CD14-positive monocyte (primary cell): ENCODE measurements around the gene CCT2. TPM values are rescaled to one million over a fixed set of nuclear protein-coding genes. Genes with fewer than 3 reads are reported as not detected.

ENCODE experiments used
- DNase-seq, 3 donors: peaks; one replicate each; pipeline ENCODE4 v3.0.0-alpha.2; 2011 to 2022
- H2AFZ ChIP-seq: 2 replicates; pipeline ENCODE4 v1.6.0; 2012; ENCODE audit warnings: mild to moderate bottlenecking, low read depth, low read length, inconsistent platforms; ENCODE audit not compliant: insufficient read depth, poor library complexity, severe bottlenecking
- H3K27ac ChIP-seq, 2 donors: 1 replicate in 1 of 2; 2 replicates in 1 of 2; pipeline ENCODE4 v1.5.1; 2012 to 2013; ENCODE audit warnings: low read length in 2 of 2, control low read depth in 1 of 2, inconsistent platforms in 1 of 2, low read depth in 1 of 2, mild to moderate bottlenecking in 1 of 2
- H3K27me3 ChIP-seq, 2 donors: one replicate each; pipeline versions ENCODE4 v1.6.0 to v1.6.1; 2011 to 2013; ENCODE audit warnings: low read length in 2 of 2; ENCODE audit not compliant: control insufficient read depth in 2 of 2, insufficient read depth in 2 of 2
- H3K36me3 ChIP-seq, 2 donors: replicated peaks in 1 of 2; 1 replicate in 1 of 2; 2 replicates in 1 of 2; pipeline versions ENCODE4 v1.5.1 to v1.6.1; 2012 to 2013; ENCODE audit warnings: low read length in 2 of 2, control low read depth in 1 of 2, inconsistent platforms in 1 of 2, mild to moderate bottlenecking in 1 of 2; ENCODE audit not compliant: insufficient read depth in 2 of 2, control insufficient read depth in 1 of 2
- H3K4me1 ChIP-seq, 2 donors: 1 replicate in 1 of 2; 2 replicates in 1 of 2; pipeline versions ENCODE4 v1.5.1 to v1.6.1; 2012 to 2013; ENCODE audit warnings: low read length in 2 of 2, control low read depth in 1 of 2, inconsistent platforms in 1 of 2, mild to moderate bottlenecking in 1 of 2, moderate library complexity in 1 of 2; ENCODE audit not compliant: insufficient read depth in 2 of 2, control insufficient read depth in 1 of 2
- H3K4me2 ChIP-seq: replicated peaks from 2 replicates; pipeline ENCODE3; 2012; ENCODE audit warnings: low read length, moderate library complexity, mild to moderate bottlenecking; ENCODE audit not compliant: poor library complexity, severe bottlenecking; ENCODE audit errors: extremely low read depth
- H3K4me3 ChIP-seq, 3 experiments: fragments of 200-600 bp in 1 of 3; sonication (generic) in 1 of 3; replicated peaks in 1 of 3; 1 replicate in 2 of 3; 2 replicates in 1 of 3; pipeline ENCODE4 v1.5.1; 2011 to 2013; ENCODE audit warnings: low read length in 3 of 3, mild to moderate bottlenecking in 3 of 3, control low read depth in 2 of 3, low read depth in 2 of 3, inconsistent platforms in 1 of 3, moderate library complexity in 1 of 3
- H3K79me2 ChIP-seq: 2 replicates; pipeline ENCODE4 v1.6.0; 2012; ENCODE audit warnings: mild to moderate bottlenecking, control low read depth, inconsistent platforms, low read length, moderate library complexity; ENCODE audit not compliant: insufficient read depth
- H3K9ac ChIP-seq: 2 replicates; pipeline ENCODE4 v1.6.0; 2017; ENCODE audit warnings: low read length, mild to moderate bottlenecking; ENCODE audit not compliant: insufficient read depth, poor library complexity, severe bottlenecking
- H3K9me3 ChIP-seq, 2 donors: replicated peaks in 1 of 2; 1 replicate in 1 of 2; 2 replicates in 1 of 2; pipeline versions ENCODE4 v1.5.1 to v1.6.1; 2012 to 2013; ENCODE audit warnings: low read length in 2 of 2, control low read depth in 1 of 2; ENCODE audit not compliant: control insufficient read depth in 1 of 2, insufficient read depth in 1 of 2
- H4K20me1 ChIP-seq: 2 replicates; pipeline ENCODE4 v1.6.0; 2012; ENCODE audit warnings: mild to moderate bottlenecking, low read length, control low read depth, moderate library complexity; ENCODE audit not compliant: insufficient read depth
- H3K27ac Mint-ChIP-seq, 7 donors: one replicate each; pipeline ENCODE4 v1.8.0; 2020; ENCODE audit warnings: mild to moderate bottlenecking in 7 of 7, mixed read lengths in 7 of 7, moderate library complexity in 6 of 7, inconsistent platforms in 2 of 7
- H3K27me3 Mint-ChIP-seq, 3 donors: one replicate each; pipeline ENCODE4 v1.8.0; 2021 to 2022; ENCODE audit warnings: low read depth in 3 of 3, mild to moderate bottlenecking in 3 of 3, mixed read lengths in 3 of 3, moderate library complexity in 3 of 3, inconsistent platforms in 1 of 3
- H3K36me3 Mint-ChIP-seq, 2 donors: one replicate each; pipeline ENCODE4 v1.8.0; 2020; ENCODE audit warnings: mixed read lengths in 2 of 2, inconsistent platforms in 1 of 2, mild to moderate bottlenecking in 1 of 2
- H3K4me1 Mint-ChIP-seq: one replicate; pipeline ENCODE4 v1.8.0; 2020; ENCODE audit warnings: mild to moderate bottlenecking, mixed read lengths
- H3K4me3 Mint-ChIP-seq, 2 donors: one replicate each; pipeline ENCODE4 v1.8.0; 2020; ENCODE audit warnings: mild to moderate bottlenecking in 2 of 2, mixed read lengths in 2 of 2, moderate library complexity in 1 of 2
- H3K9me3 Mint-ChIP-seq, 7 donors: one replicate each; pipeline ENCODE4 v1.8.0; 2020 to 2022; ENCODE audit warnings: mixed read lengths in 7 of 7, mild to moderate bottlenecking in 6 of 7, moderate library complexity in 6 of 7, inconsistent platforms in 2 of 7
- CTCF ChIP-seq: fragments of 200-600 bp; IDR thresholded peaks from one replicate; pipeline ENCODE4 v1.8.0; 2022; ENCODE audit warnings: antibody characterized with exemption, mild to moderate bottlenecking
- WGBS: methylation state at CpG from one replicate; pipeline ENCODE4 v1.1.5; 2013; ENCODE audit warnings: missing lambda C conversion rate; ENCODE audit not compliant: insufficient coverage; 5-methylcytosine and 5-hydroxymethylcytosine counted together
- intact Hi-C, 2 donors: fragments of 100-400 bp; cut with micrococcal nuclease; formaldehyde crosslinking; loops; one replicate each; pipeline versions ENCODE4 v1.15.0 to v1.15.1; 2023
- polyA plus RNA-seq, 3 donors: library from polyadenylated mRNA; depleted of rRNA in 1 of 3; unstranded in 2 of 3; stranded (reverse) in 1 of 3; fragments of 300-500 nt in 2 of 3; fragments of >200 nt in 1 of 3; fragmentation: Illumina TruSeq in 2 of 3; gene quantifications; 1 replicate in 2 of 3; 2 replicates in 1 of 3; pipeline ENCODE4 v1.2.3, GENCODE V29; 2012 to 2021

CCT2 gene
- polyA plus RNA-seq, 3 donors: 39.8 to 87.4 (median 63.3) TPM

DNA sequence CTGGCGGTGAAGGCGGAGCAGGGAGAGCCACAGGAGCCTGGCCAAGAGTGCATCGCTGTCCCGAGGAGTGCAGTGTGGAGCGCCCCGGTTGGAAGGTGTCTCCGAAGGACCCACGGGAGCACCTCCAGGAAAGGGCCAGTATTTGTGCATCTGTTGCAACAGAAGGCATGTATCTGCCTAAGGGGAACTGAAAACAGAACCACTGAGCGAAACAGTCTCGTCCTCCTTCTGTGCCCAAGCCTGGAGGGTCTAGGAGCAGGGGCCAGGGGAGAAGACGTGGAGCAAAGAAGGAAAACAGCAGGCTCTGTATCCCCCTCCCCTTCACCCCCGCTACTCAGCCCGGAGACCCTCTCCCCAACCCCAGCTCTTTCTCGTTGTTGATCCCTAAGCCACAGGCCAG lies 30.8 kb downstream of the CCT2 start:
- intact Hi-C loops: no loop called here
- Mint-ChIP-seq H3K9me3 (peaks cover 0 to 7% (median 1%) of the 10 kb centered on the region in 7 donors), H3K4me1 (peaks cover 8% of the 10 kb centered on the region), H3K36me3 (no peaks in the 10 kb centered on the region), H3K4me3 (peak overlapping the region; percentile 61 to 78), H3K27ac (peak overlapping the region in 5 of 7 donors; percentile 1 to 44 (median 6)), H3K27me3 (peaks cover 0 to 2% (median 2%) of the 10 kb centered on the region in 3 donors)
- Histone ChIP-seq H4K20me1 (no peaks in the 10 kb centered on the region), H3K9ac (no peak overlapping the region), H3K27me3 (no peaks in the 10 kb centered on the region), H3K4me3 (peak overlapping the region in 1 of 3 experiments; percentile 47), H3K79me2 (no peaks in the 10 kb centered on the region), H3K9me3 (peaks cover 0 to 4% of the 10 kb centered on the region in 2 donors), H3K27ac (no peak overlapping the region), H3K36me3 (no peaks in the 10 kb centered on the region), H3K4me2 (peak overlapping the region; percentile 44), H2AFZ (peak overlapping the region; percentile 82), H3K4me1 (peaks cover 6% of the 10 kb centered on the region in 2 donors)
- WGBS: 47% methylated on average over 10 of the region's 14 CpGs
- peak in 1 of 3 donors; percentile 12 for DNase-seq
- no peak for TF ChIP-seq CTCF

GRCh38 chr12:69619050-69619449 lies 33.8 kb downstream of the CCT2 start:
- WGBS: 60% methylated on average over 1 of the region's 6 CpGs
- no peak for TF ChIP-seq CTCF
- Histone ChIP-seq H3K4me2 (no peak overlapping the region), H3K79me2 (no peaks in the 10 kb centered on the region), H2AFZ (no peak overlapping the region), H3K27me3 (no peaks in the 10 kb centered on the region), H4K20me1 (no peaks in the 10 kb centered on the region), H3K9ac (no peak overlapping the region), H3K27ac (no peak overlapping the region), H3K4me1 (peaks cover 6% of the 10 kb centered on the region in 2 donors), H3K9me3 (peaks cover 0 to 4% of the 10 kb centered on the region in 2 donors), H3K4me3 (no peak overlapping the region), H3K36me3 (no peaks in the 10 kb centered on the region)
- no peak overlapping the region for H3K4me3 Mint-ChIP-seq
- H3K27ac Mint-ChIP-seq: peak overlapping the region in 1 of 7 donors; percentile 10
- peaks cover 0 to 9% (median 1%) of the 10 kb centered on the region in 7 donors for H3K9me3 Mint-ChIP-seq
- no peaks in the 10 kb centered on the region for H3K36me3 Mint-ChIP-seq
- no peak for DNase-seq
- peaks cover 8% of the 10 kb centered on the region for H3K4me1 Mint-ChIP-seq
- intact Hi-C loops: no loop called here
- H3K27me3 Mint-ChIP-seq: peaks cover 0 to 4% (median 2%) of the 10 kb centered on the region in 3 donors
